Fibroblast of villous mesenchyme (primary cell): Measurements from ENCODE around the gene PTGFRN. TPM values are rescaled to one million over a fixed set of nuclear protein-coding genes. Genes with fewer than 3 reads are reported as not detected.

Experiments used
- DNase-seq: peaks from one replicate; pipeline ENCODE4 v3.0.0-alpha.2; 2010; ENCODE audit warnings: low read depth
- H3K4me3 ChIP-seq: 2 replicates; pipeline ENCODE4 v1.5.1; 2011; ENCODE audit warnings: low read depth, mild to moderate bottlenecking, low read length
- CTCF ChIP-seq: IDR thresholded peaks from 2 replicates; pipeline ENCODE4 v1.5.1; 2012; ENCODE audit warnings: low read depth, mild to moderate bottlenecking, low read length; ENCODE audit not compliant: insufficient read depth
- total RNA-seq: library from RNA; depleted of rRNA; stranded (reverse); fragments of >200 nt; gene quantifications from 2 replicates; pipeline ENCODE4 v1.2.3, GENCODE V29; 2012

The PTGFRN gene
- total RNA-seq, 1 donor = 22.9 TPM

- no peak overlapping the region for H3K4me3 ChIP-seq
- no peak for TF ChIP-seq CTCF
- no peak for DNase-seq
These were observed 79.2 kb downstream of the PTGFRN start for GRCh38 chr1:116988908-116989307.

GRCh38 chr1:116989835-116990234 is 80.1 kb downstream of the PTGFRN start:
- TF ChIP-seq CTCF = no peak
- no peak overlapping the region for H3K4me3 ChIP-seq
- no peak for DNase-seq

GRCh38 chr1:116990612-116991151 is 81.0 kb downstream of the PTGFRN start:
- DNase-seq = no peak
- no peak for TF ChIP-seq CTCF
- no peak overlapping the region for H3K4me3 ChIP-seq

- DNase-seq = no peak
- no peak overlapping the region for H3K4me3 ChIP-seq
- TF ChIP-seq CTCF = no peak
These were observed 81.6 kb downstream of the PTGFRN start for GRCh38 chr1:116991171-116991845.

GRCh38 chr1:116991918-116992317 is 82.2 kb downstream of the PTGFRN start:
- no peak for TF ChIP-seq CTCF
- H3K4me3 ChIP-seq = no peak overlapping the region
- no peak for DNase-seq

GRCh38 chr1:116993286-116993685 is 83.6 kb downstream of the PTGFRN start:
- no peak overlapping the region for H3K4me3 ChIP-seq
- TF ChIP-seq CTCF = no peak
- no peak for DNase-seq

GRCh38 chr1:116994411-116994810 is 84.7 kb downstream of the PTGFRN start:
- no peak for DNase-seq
- no peak for TF ChIP-seq CTCF

More at GRCh38 chr1:116994411-116994810, 84.7 kb downstream of the PTGFRN start:
- no peak overlapping the region for H3K4me3 ChIP-seq
